ENCODE data around the gene MXRA8. TPM values are rescaled to one million over a fixed set of nuclear protein-coding genes. Genes with fewer than 3 reads are reported as not detected.

MXRA8 gene
- total RNA-seq, 1 donor, result 249 TPM

GRCh38 chr1:1329304-1330210 lies 28.8 kb downstream of the MXRA8 start:
- no peak for DNase-seq (ENCODE audit: low read depth)
- no peak overlapping the region for H3K4me3 ChIP-seq (ENCODE audit: low read depth, low read length)
- TF ChIP-seq CTCF (IDR thresholded peaks at IDR 0.05; ENCODE audit: insufficient read depth, low read depth, low read length), result no peak

GRCh38 chr1:1328254-1328653 lies 30.1 kb downstream of the MXRA8 start:
- DNase-seq (ENCODE audit: low read depth), result no peak
- H3K4me3 ChIP-seq (ENCODE audit: low read depth, low read length), result no peak overlapping the region
- no peak for TF ChIP-seq CTCF (IDR thresholded peaks at IDR 0.05; ENCODE audit: insufficient read depth, low read depth, low read length)

GRCh38 chr1:1327291-1327690 lies 31.1 kb downstream of the MXRA8 start:
- no peak overlapping the region for H3K4me3 ChIP-seq (ENCODE audit: low read depth, low read length)
- TF ChIP-seq CTCF (IDR thresholded peaks at IDR 0.05; ENCODE audit: insufficient read depth, low read depth, low read length), result no peak
- no peak for DNase-seq (ENCODE audit: low read depth)

GRCh38 chr1:1326075-1326605 lies 32.2 kb downstream of the MXRA8 start:
- no peak overlapping the region for H3K4me3 ChIP-seq (ENCODE audit: low read depth, low read length)
- no peak for TF ChIP-seq CTCF (IDR thresholded peaks at IDR 0.05; ENCODE audit: insufficient read depth, low read depth, low read length)
- no peak for DNase-seq (ENCODE audit: low read depth)

- no peak for DNase-seq (ENCODE audit: low read depth)
- no peak for TF ChIP-seq CTCF (IDR thresholded peaks at IDR 0.05; ENCODE audit: insufficient read depth, low read depth, low read length)
- peak overlapping the region; percentile 83 for H3K4me3 ChIP-seq (ENCODE audit: low read depth, low read length)
Observed at GRCh38 chr1:1325288-1326074, 32.9 kb downstream of the MXRA8 start.

- H3K4me3 ChIP-seq (ENCODE audit: low read depth, low read length), result peak within 1 kb of the TSS; percentile 83
- DNase-seq (ENCODE audit: low read depth), result peak; percentile 92
- no peak for TF ChIP-seq CTCF (IDR thresholded peaks at IDR 0.05; ENCODE audit: insufficient read depth, low read depth, low read length)
Observed at GRCh38 chr1:1324524-1325287, 33.6 kb downstream of the MXRA8 start, which contains the start of the genes CPTP and INTS11. CPTP (plus strand) TSS chr1:1324802; CDS start chr1:1326911, 2,109 bp downstream. INTS11 (minus strand) TSS chr1:1324660; CDS start chr1:1324608, 52 bp downstream.

Data from fibroblast of villous mesenchyme (primary cell).